GM12878 (cell line): Measurements from ENCODE around the gene COL15A1. TPM values are rescaled to one million over a fixed set of nuclear protein-coding genes. Genes with fewer than 3 reads are reported as not detected.

Source experiments
- ATAC-seq: fragments of 200-7000 bp; cut with Tn5 transposase; 3 replicates; pipeline ENCODE4 v1.9.1; 2020; ENCODE audit warnings: mild to moderate bottlenecking, moderate library complexity
- BruUV-seq: library from RNA; stranded (reverse); fragments of 400-500 nt; replicated peaks from 2 replicates; lab custom pipeline; 2021; lab: Mats Ljungman, UMichigan
- CTCF ChIA-PET: fragments of 300-600 bp; sonication (Branson Sonifier 250); formaldehyde crosslinking; extraction: SDS; loops from one replicate; lab custom pipeline; 2021; ENCODE audit warnings: inconsistent platforms; lab: Yijun Ruan, JAX
- POLR2A ChIA-PET: fragments of 350-600 bp; formaldehyde crosslinking; extraction: SDS; loops from one replicate; lab custom pipeline; 2021; ENCODE audit warnings: inconsistent platforms; lab: Charles Lee
- RAD21 ChIA-PET: fragments of 300-600 bp; sonication (Branson Sonifier 250); formaldehyde crosslinking; loops from one replicate; lab custom pipeline; 2023; ENCODE audit warnings: antibody characterized with exemption; ENCODE audit not compliant: unreplicated experiment; lab: Charles Lee
- SMC1A ChIA-PET: fragments of 300-600 bp; sonication (Branson Sonifier 250); formaldehyde crosslinking; loops from one replicate; lab custom pipeline; 2023; ENCODE audit not compliant: unreplicated experiment, uncharacterized antibody; lab: Charles Lee
- DNase-seq: peaks from one replicate; pipeline ENCODE4 v3.0.0-alpha.2; 2011; ENCODE audit warnings: low read depth, low spot score
- FAIRE-seq: peaks from 3 replicates; lab custom pipeline; 2011; peaks lifted over from hg19 to GRCh38; lab: Jason Lieb, UNC
- H2AFZ ChIP-seq: 2 replicates; pipeline ENCODE4 v1.6.0; 2011; ENCODE audit warnings: low read depth, low read length, control low read depth; ENCODE audit not compliant: control insufficient read depth
- H3K27ac ChIP-seq: 2 replicates; pipeline ENCODE4 v1.5.1; 2011; ENCODE audit warnings: control low read depth; ENCODE audit not compliant: control insufficient read depth, insufficient read depth
- H3K27me3 ChIP-seq, 2 experiments: replicated peaks in 1 of 2; 2 replicates each; pipeline versions ENCODE4 v1.6.0 to v1.6.1; 2011; ENCODE audit warnings: low read length in 1 of 2; ENCODE audit not compliant: control insufficient read depth in 2 of 2, insufficient read depth in 2 of 2
- H3K36me3 ChIP-seq, 2 experiments: 2 replicates each; pipeline ENCODE4 v1.5.1; 2011; ENCODE audit warnings: low read length in 1 of 2; ENCODE audit not compliant: control insufficient read depth in 2 of 2, insufficient read depth in 2 of 2
- H3K4me1 ChIP-seq: 2 replicates; pipeline ENCODE4 v1.6.1; 2011; ENCODE audit warnings: mild to moderate bottlenecking, low read length, moderate library complexity, mixed read lengths; ENCODE audit not compliant: control insufficient read depth, insufficient read depth
- H3K4me2 ChIP-seq: 2 replicates; pipeline ENCODE4 v1.6.0; 2011; ENCODE audit warnings: control low read depth; ENCODE audit not compliant: control insufficient read depth, insufficient read depth
- H3K4me3 ChIP-seq: fragments of 200-600 bp; sonication (generic); 2 replicates; pipeline ENCODE4 v1.5.1; 2016
- H3K79me2 ChIP-seq: 2 replicates; pipeline ENCODE4 v1.6.0; 2011; ENCODE audit warnings: low read length; ENCODE audit not compliant: control insufficient read depth, insufficient read depth
- H3K9ac ChIP-seq: 2 replicates; pipeline ENCODE4 v1.8.0; 2011; ENCODE audit warnings: low read length, control low read depth, mixed read lengths; ENCODE audit not compliant: control insufficient read depth, insufficient read depth
- H3K9me3 ChIP-seq: replicated peaks from 3 replicates; pipeline ENCODE4 v1.5.1; 2011; ENCODE audit warnings: mild to moderate bottlenecking, low read length; ENCODE audit not compliant: control insufficient read depth, insufficient read depth
- H4K20me1 ChIP-seq: 2 replicates; pipeline ENCODE4 v1.6.0; 2011; ENCODE audit not compliant: control insufficient read depth, insufficient read depth
- ATF2 ChIP-seq: IDR thresholded peaks from 2 replicates; pipeline ENCODE4 v1.6.1; 2012; ENCODE audit warnings: low read length, inconsistent platforms
- BACH1 ChIP-seq: fragments of 450-650 bp; IDR thresholded peaks from 2 replicates; pipeline ENCODE4 v1.6.1; 2017; ENCODE audit warnings: mild to moderate bottlenecking, borderline replicate concordance
- CEBPB ChIP-seq, 2 experiments: fragments of 150-350 bp in 1 of 2; IDR thresholded peaks; 2 replicates each; pipeline ENCODE4 v1.6.1; 2012 to 2014; ENCODE audit warnings: low read depth in 2 of 2, low read length in 2 of 2, borderline replicate concordance in 1 of 2, inconsistent platforms in 1 of 2
- CTCF ChIP-seq, 3 experiments: IDR thresholded peaks in 2 of 3; conservative IDR thresholded peaks in 1 of 3; 2 replicates each; pipeline ENCODE4 v1.5.1; 2011; ENCODE audit warnings: low read depth in 3 of 3, low read length in 3 of 3, mild to moderate bottlenecking in 3 of 3, control low read depth in 2 of 3, moderate library complexity in 2 of 3, inconsistent platforms in 1 of 3, mixed read lengths in 1 of 3; ENCODE audit not compliant: control insufficient read depth in 2 of 3, insufficient read depth in 1 of 3; ENCODE audit errors: extremely low read depth in 1 of 3
- E2F8 ChIP-seq: fragments of 450-650 bp; IDR thresholded peaks from 2 replicates; pipeline ENCODE4 v1.6.1; 2018; ENCODE audit warnings: mild to moderate bottlenecking, low read depth, moderate library complexity; ENCODE audit not compliant: partially characterized antibody
- ELK1 ChIP-seq: IDR thresholded peaks from 2 replicates; pipeline ENCODE4 v1.6.1; 2012; ENCODE audit warnings: low read depth, low read length, improper control_type of control experiment
- HCFC1 ChIP-seq: fragments of 150-350 bp; IDR thresholded peaks from 2 replicates; pipeline ENCODE4 v1.6.1; 2014; ENCODE audit warnings: low read length
- PAX5 ChIP-seq: IDR thresholded peaks from 2 replicates; pipeline ENCODE4 v1.6.1; 2011; ENCODE audit warnings: low read depth, low read length, borderline replicate concordance
- RAD21 ChIP-seq: IDR thresholded peaks from 2 replicates; pipeline ENCODE4 v1.6.1; 2011; ENCODE audit warnings: mild to moderate bottlenecking, low read depth, low read length, moderate library complexity; ENCODE audit not compliant: insufficient read depth
- SPI1 ChIP-seq: IDR thresholded peaks from 2 replicates; pipeline ENCODE4 v1.6.1; 2011; ENCODE audit warnings: low read depth, mild to moderate bottlenecking, low read length, moderate library complexity, borderline replicate concordance; ENCODE audit not compliant: insufficient read depth
- SRF ChIP-seq, 2 experiments: IDR thresholded peaks; 2 replicates each; pipeline ENCODE4 v1.6.1; 2011; ENCODE audit warnings: low read depth in 2 of 2, low read length in 2 of 2, mild to moderate bottlenecking in 1 of 2, moderate library complexity in 1 of 2
- STAT1 ChIP-seq: fragments of 450-650 bp; conservative IDR thresholded peaks from 2 replicates; pipeline ENCODE4 v1.6.1; 2014; ENCODE audit warnings: antibody characterized with exemption, mild to moderate bottlenecking
- STAT3 ChIP-seq: IDR thresholded peaks from 2 replicates; pipeline ENCODE4 v1.6.1; 2011; ENCODE audit warnings: low read depth, low read length, improper control_type of control experiment
- TARDBP ChIP-seq: IDR thresholded peaks from 2 replicates; pipeline ENCODE4 v1.6.1; 2016; ENCODE audit warnings: borderline replicate concordance
- ZNF274 ChIP-seq: IDR thresholded peaks from one replicate; pipeline ENCODE4 v1.8.0; 2011; ENCODE audit not compliant: insufficient read length, insufficient read depth
- ZNF384 ChIP-seq: IDR thresholded peaks from 2 replicates; pipeline ENCODE4 v1.6.1; 2012; ENCODE audit warnings: low read depth, mild to moderate bottlenecking, low read length, improper control_type of control experiment, borderline replicate concordance
- in situ Hi-C: fragments of 300-500 bp; cut with MboI; formaldehyde crosslinking; loops from 9 replicates; pipeline ENCODE4 v1.14.3; 2018; ENCODE audit warnings: mixed read lengths
- intact Hi-C: fragments of 100-400 bp; cut with micrococcal nuclease; formaldehyde crosslinking; loops from one replicate; pipeline ENCODE4 v1.14.2; 2022; ENCODE audit not compliant: unreplicated experiment
- polyA plus RNA-seq, 11 experiments: library from polyadenylated mRNA; depleted of rRNA in 4 of 11; unstranded in 6 of 11; stranded (reverse) in 5 of 11; fragments of >200 nt; fragmentation: Nextera tagmentation in 4 of 11; fragmentation: Illumina TruSeq in 1 of 11; extraction: Ambion mirVana in 4 of 11; extraction: Trizol in 1 of 11; gene quantifications; 1 replicate in 1 of 11; 2 replicates in 10 of 11; pipeline versions ENCODE4 v1.2.1 to v1.2.3, GENCODE V29; 2011 to 2016; ENCODE audit warnings: inconsistent platforms in 2 of 11, missing spikeins in 2 of 11, low read depth in 1 of 11
- total RNA-seq, 4 experiments: library from RNA; depleted of rRNA in 3 of 4; stranded (reverse); fragments of >200 nt in 3 of 4; fragmentation: Illumina TruSeq in 1 of 4; extraction: Trizol in 1 of 4; gene quantifications; 2 replicates each; pipeline versions ENCODE4 v1.2.1 to v1.2.3, GENCODE V29; 2013 to 2021

COL15A1 gene
- total and polyA plus RNA-seq, 10 of the 15 experiments (the other 5 are each of a cell fraction or from before 2014, with no cell fraction given) = 0.01 to 0.28 (median 0.06) TPM; not detected in 2

GRCh38 chr9:99006979-99007378 is 63.3 kb downstream of the COL15A1 start (continued):
- no peak for TF ChIP-seq ELK1
- no peak for TF ChIP-seq SPI1
- no peak for TF ChIP-seq CEBPB (IDR thresholded peaks at IDR 0.05; ENCODE audit: borderline replicate concordance in 1 of 2, low read depth in 2 of 2, low read length in 2 of 2)
- TF ChIP-seq ATF2 = no peak
- TF ChIP-seq CTCF (IDR thresholded peaks at IDR 0.05 in 2 of 3, conservative IDR thresholded peaks at IDR 0.05 in 1 of 3; ENCODE audit: control insufficient read depth in 2 of 3, extremely low read depth in 1 of 3, insufficient read depth in 1 of 3, low read depth in 3 of 3, low read length in 3 of 3) = no peak
- no peak for TF ChIP-seq ZNF274
- TF ChIP-seq, all 136 proteins: peak for 0

- no peak overlapping the region for H2AFZ ChIP-seq
- in situ Hi-C loops = no loop called here
- no peak for FAIRE-seq
- no peak for TF ChIP-seq PAX5
- no peak for TF ChIP-seq BACH1
- TF ChIP-seq ZNF274 = no peak
- TF ChIP-seq STAT1 = no peak
- TF ChIP-seq HCFC1 = no peak
- no peak for TF ChIP-seq RAD21
- TF ChIP-seq ZNF384 = no peak
- TF ChIP-seq E2F8 = no peak
- no peak for TF ChIP-seq STAT3
- TF ChIP-seq TARDBP = no peak
- TF ChIP-seq SRF (IDR thresholded peaks at IDR 0.05; ENCODE audit: low read depth in 2 of 2, low read length in 2 of 2) = no peak
These were observed 64.5 kb downstream of the COL15A1 start for GRCh38 chr9:99008203-99008602.

More at GRCh38 chr9:99008203-99008602, 64.5 kb downstream of the COL15A1 start:
- ATAC-seq = no peak
- DNase-seq = no peak
- CTCF ChIA-PET = interaction anchor here (2.0 kb wide), 1 partner anchor 10 kb away, joined by 6 read pairs; no protein-coding TSS in a partner anchor
- H3K9me3 ChIP-seq = peaks cover 2% of the 10 kb centered on the region; the same call in 2 of the 3 replicates
- H3K36me3 ChIP-seq = no peaks in the 10 kb centered on the region
- H3K4me3 ChIP-seq = no peak overlapping the region
- BruUV-seq = no TSS peak
- RAD21 ChIA-PET = no interaction called here
- H4K20me1 ChIP-seq = no peaks in the 10 kb centered on the region
- H3K9ac ChIP-seq = no peak overlapping the region
- H3K4me2 ChIP-seq = no peak overlapping the region
- no peaks in the 10 kb centered on the region for H3K79me2 ChIP-seq
- POLR2A ChIA-PET = no interaction called here
- no peaks in the 10 kb centered on the region for H3K4me1 ChIP-seq
- intact Hi-C loops = no loop called here
- H3K27ac ChIP-seq = no peak overlapping the region
- SMC1A ChIA-PET = interaction anchor here (1.1 to 4.5 kb wide), 2 partner anchors 132 to 135 kb away, joined by 3 to 15 read pairs; no protein-coding TSS in a partner anchor
- no peaks in the 10 kb centered on the region; a peak in 1 of 4 replicates for H3K27me3 ChIP-seq
